Activated naive CD8-positive, alpha-beta T cell treated with anti-CD3 and anti-CD28 coated beads, Interleukin-2, amount 10 ng/mL, durations not matched to agents 7 days and 5 days (primary cell): ENCODE data around the gene RHOA. TPM values are rescaled to one million over a fixed set of nuclear protein-coding genes. Genes with fewer than 3 reads are reported as not detected.
"Not testable (repeated sequence)": the region's sequence is repeated elsewhere in the genome, so short reads cannot be mapped to it uniquely, and the experiment has no call there.

Experiments used
- ATAC-seq: fragments of 150-1000 bp; cut with Tn5 transposase; one replicate; pipeline ENCODE4 v1.10.0; 2021; ENCODE audit warnings: low read depth, moderate library complexity
- POLR2A ChIA-PET: fragments of 350-600 bp; sonication (Branson Sonifier 250); formaldehyde crosslinking; loops from one replicate; lab custom pipeline; 2021; ENCODE audit warnings: antibody characterized with exemption; lab: Charles Lee
- DNase-seq: peaks from one replicate; pipeline ENCODE4 v3.0.0; 2021
- H3K27ac Mint-ChIP-seq: one replicate; pipeline ENCODE4 v1.8.0; 2022; ENCODE audit warnings: mild to moderate bottlenecking, mixed read lengths
- H3K27me3 Mint-ChIP-seq: one replicate; pipeline ENCODE4 v1.8.0; 2022; ENCODE audit warnings: mild to moderate bottlenecking, moderate library complexity, mixed read lengths
- H3K36me3 Mint-ChIP-seq: one replicate; pipeline ENCODE4 v1.8.0; 2021; ENCODE audit warnings: mild to moderate bottlenecking, mixed read lengths
- H3K4me1 Mint-ChIP-seq: one replicate; pipeline ENCODE4 v1.8.0; 2021; ENCODE audit warnings: mixed read lengths
- H3K4me3 Mint-ChIP-seq: one replicate; pipeline ENCODE4 v1.8.0; 2022; ENCODE audit warnings: mild to moderate bottlenecking, moderate library complexity, mixed read lengths
- H3K9me3 Mint-ChIP-seq: one replicate; pipeline ENCODE4 v1.8.0; 2021; ENCODE audit warnings: mixed read lengths
- total RNA-seq, 2 experiments: library from RNA; stranded (reverse); gene quantifications; one replicate each; pipeline ENCODE4 v1.2.3, GENCODE V29; 2021

RHOA gene
- total RNA-seq, 2 experiments from 2014 or later, result 428 to 441 TPM

- POLR2A ChIA-PET, ATAC-seq, H3K4me3 Mint-ChIP-seq, DNase-seq, H3K4me1 Mint-ChIP-seq, H3K9me3 Mint-ChIP-seq, H3K27me3 Mint-ChIP-seq: not testable (repeated sequence)
- Mint-ChIP-seq H3K27ac (peak overlapping the region; percentile 12), H3K36me3 (peaks cover 32% of the 10 kb centered on the region)
Measured at GRCh38 chr3:49328350-49328749, 83.4 kb downstream of the RHOA start.

- Mint-ChIP-seq H3K27ac (no peak overlapping the region), H3K27me3 (no peaks in the 10 kb centered on the region), H3K4me1 (peaks cover 1% of the 10 kb centered on the region), H3K9me3 (no peaks in the 10 kb centered on the region), H3K4me3 (no peak overlapping the region), H3K36me3 (peaks cover 29% of the 10 kb centered on the region)
- ATAC-seq (no peak), DNase-seq (no peak)
- POLR2A ChIA-PET, result interaction anchor here (1.1 kb wide), 1 partner anchor 8 kb away, joined by 3 read pairs; no protein-coding TSS in a partner anchor
Measured at GRCh38 chr3:49327485-49327884, 84.3 kb downstream of the RHOA start.

GRCh38 chr3:49324768-49325167, 87.0 kb downstream of the RHOA start:
- POLR2A ChIA-PET, result no interaction called here

GRCh38 chr3:49316696-49317457, 94.9 kb downstream of the RHOA start:
- Mint-ChIP-seq H3K27me3 (no peaks in the 10 kb centered on the region), H3K36me3 (peaks cover 28% of the 10 kb centered on the region), H3K4me1 (no peaks in the 10 kb centered on the region), H3K4me3 (no peak overlapping the region), H3K9me3 (no peaks in the 10 kb centered on the region), H3K27ac (no peak overlapping the region)
- no peak for DNase-seq
- POLR2A ChIA-PET, result interaction anchor here (0.7 kb wide), 1 partner anchor 81 kb away, joined by 3 read pairs; no protein-coding TSS in a partner anchor
- no peak for ATAC-seq

More at GRCh38 chr3:49324768-49325167, 87.0 kb downstream of the RHOA start:
- H3K4me1 Mint-ChIP-seq, result no peaks in the 10 kb centered on the region
- H3K4me3 Mint-ChIP-seq, result no peak overlapping the region
- no peaks in the 10 kb centered on the region for H3K27me3 Mint-ChIP-seq
- H3K27ac Mint-ChIP-seq, result no peak overlapping the region
- H3K9me3 Mint-ChIP-seq, result no peaks in the 10 kb centered on the region
- DNase-seq (no peak), ATAC-seq (no peak)
- peaks cover 35% of the 10 kb centered on the region for H3K36me3 Mint-ChIP-seq

- POLR2A ChIA-PET, result no interaction called here
- ATAC-seq (no peak), DNase-seq (no peak)
- Mint-ChIP-seq H3K27me3 (no peaks in the 10 kb centered on the region), H3K27ac (no peak overlapping the region), H3K36me3 (peaks cover 19% of the 10 kb centered on the region), H3K4me3 (no peak overlapping the region), H3K4me1 (peaks cover 2% of the 10 kb centered on the region), H3K9me3 (no peaks in the 10 kb centered on the region)
Measured at GRCh38 chr3:49313896-49314688, 97.7 kb downstream of the RHOA start.

- H3K9me3 Mint-ChIP-seq, result no peaks in the 10 kb centered on the region
- H3K27me3 Mint-ChIP-seq, result no peaks in the 10 kb centered on the region
- DNase-seq, result no peak
- no peak overlapping the region for H3K27ac Mint-ChIP-seq
- POLR2A ChIA-PET, result no interaction called here
- no peak for ATAC-seq
- H3K36me3 Mint-ChIP-seq, result peaks cover 17% of the 10 kb centered on the region
- H3K4me1 Mint-ChIP-seq, result peaks cover 2% of the 10 kb centered on the region
- no peak overlapping the region for H3K4me3 Mint-ChIP-seq
Measured at GRCh38 chr3:49311283-49311682, 100.5 kb downstream of the RHOA start.

GRCh38 chr3:49310677-49311076, 101.1 kb downstream of the RHOA start:
- POLR2A ChIA-PET, result no interaction called here
- ATAC-seq (no peak), DNase-seq (no peak)
- H3K27me3 Mint-ChIP-seq, result no peaks in the 10 kb centered on the region
- no peak overlapping the region for H3K27ac Mint-ChIP-seq
- no peaks in the 10 kb centered on the region for H3K9me3 Mint-ChIP-seq
- peaks cover 17% of the 10 kb centered on the region for H3K36me3 Mint-ChIP-seq
- H3K4me1 Mint-ChIP-seq, result peaks cover 2% of the 10 kb centered on the region
- H3K4me3 Mint-ChIP-seq, result no peak overlapping the region

Other genes with a start within 250 kb of the RHOA start
- gene CCDC71, start 245.6 kb downstream of the RHOA start, total RNA-seq, result 10 to 100 TPM; 27.5 to 29.2 TPM
- 1 to 10 TPM; 2.6 to 3.2 TPM for gene KLHDC8B, start 240.4 kb downstream of the RHOA start, total RNA-seq
- gene C3orf62, start 134.7 kb downstream of the RHOA start, total RNA-seq, result 10 to 100 TPM in 1 of 2 experiments, 1 to 10 TPM in 1; 8.1 to 10.9 TPM
- 10 to 100 TPM; 89.6 to 90.0 TPM for gene USP4, start 71.9 kb downstream of the RHOA start, total RNA-seq
- 10 to 100 TPM; 86.4 to 90.6 TPM for gene GPX1, start 53.6 kb downstream of the RHOA start, total RNA-seq
- 10 to 100 TPM; 30.3 TPM for gene TCTA, start 447 bp upstream of the RHOA start, total RNA-seq
- gene AMT, start 10.5 kb upstream of the RHOA start, total RNA-seq, result 10 to 100 TPM; 10.0 to 10.3 TPM
- gene NICN1, start 17.3 kb upstream of the RHOA start, total RNA-seq, result 10 to 100 TPM; 25.6 to 32.7 TPM
- gene DAG1, start 58.3 kb upstream of the RHOA start, total RNA-seq, result 10 to 100 TPM; 14.1 to 17.5 TPM
- gene BSN, start 142.5 kb upstream of the RHOA start, total RNA-seq, result under 1 TPM; 0.08 to 0.14 TPM